HG02610 (cell line): Measurements from ENCODE around the gene DENND4B.
"Not testable (repeated sequence)": the region's sequence is repeated elsewhere in the genome, so short reads cannot be mapped to it uniquely, and the experiment has no call there.

Source experiments
- ATAC-seq: cut with Tn5 transposase; IDR thresholded peaks from one replicate; pipeline ENCODE4 v1.9.1; 2021; ENCODE audit warnings: mild to moderate bottlenecking, moderate library complexity; ENCODE audit not compliant: unreplicated experiment

DENND4B gene

GRCh38 chr1:153946622-153947241, at the start of gene DENND4B:
TSS of gene DENND4B (minus strand) at chr1:153946718. CDS start at chr1:153944374, 2,344 bp downstream.
- ATAC-seq = peak; percentile 61

- ATAC-seq = no peak
These were observed 49.1 kb upstream of the DENND4B start for GRCh38 chr1:153995640-153996039.

GRCh38 chr1:153995202-153995601, 48.7 kb upstream of the DENND4B start:
- no peak for ATAC-seq

- ATAC-seq = no peak
These were observed 45.3 kb upstream of the DENND4B start for GRCh38 chr1:153991806-153992205.

- no peak for ATAC-seq
These were observed 44.7 kb upstream of the DENND4B start for GRCh38 chr1:153991151-153991630.

GRCh38 chr1:153990468-153991150, 44.1 kb upstream of the DENND4B start, which contains the start of gene RPS27:
TSS of gene RPS27 (plus strand) at chr1:153990762. CDS start at chr1:153990797, 35 bp downstream.
- ATAC-seq = peak; percentile 64

- ATAC-seq = no peak
These were observed 41.1 kb upstream of the DENND4B start for GRCh38 chr1:153987621-153988020.

- no peak for ATAC-seq
These were observed 39.6 kb upstream of the DENND4B start, which contains the start of gene RAB13 for GRCh38 chr1:153985941-153986761. TSS of gene RAB13 (minus strand) at chr1:153986339. CDS start at chr1:153986236, 103 bp downstream.

GRCh38 chr1:153985341-153985912, 38.9 kb upstream of the DENND4B start:
- no peak for ATAC-seq

- ATAC-seq = no peak
These were observed 37.8 kb upstream of the DENND4B start for GRCh38 chr1:153984123-153984894.

- not testable (repeated sequence) for ATAC-seq
These were observed 35.2 kb upstream of the DENND4B start for GRCh38 chr1:153981735-153982134.

GRCh38 chr1:153979091-153979490, 32.6 kb upstream of the DENND4B start:
- ATAC-seq = not testable (repeated sequence)

GRCh38 chr1:153978274-153978909, 31.9 kb upstream of the DENND4B start:
- no peak for ATAC-seq

GRCh38 chr1:153977250-153978240, 31.0 kb upstream of the DENND4B start, which contains the start of gene JTB:
TSS of gene JTB (minus strand) at chr1:153977674. CDS start at chr1:153977252, 422 bp downstream.
- peak; percentile 79 for ATAC-seq

- no peak for ATAC-seq
These were observed 30.3 kb upstream of the DENND4B start for GRCh38 chr1:153976819-153977249.

GRCh38 chr1:153973525-153973924, 27.0 kb upstream of the DENND4B start:
- no peak for ATAC-seq

GRCh38 chr1:153973071-153973470, 26.6 kb upstream of the DENND4B start:
- no peak for ATAC-seq

- ATAC-seq = no peak
These were observed 23.8 kb upstream of the DENND4B start for GRCh38 chr1:153970346-153970745.
